HG03139 (cell line): Measurements from ENCODE around the gene SULT1A1.

Source experiments
- ATAC-seq: cut with Tn5 transposase; IDR thresholded peaks from one replicate; pipeline ENCODE4 v1.9.1; 2021; ENCODE audit not compliant: unreplicated experiment

SULT1A1 gene

GRCh38 chr16:28562199-28562598 lies 47.6 kb downstream of the SULT1A1 start:
- ATAC-seq: no peak

GRCh38 chr16:28561557-28562187 lies 48.2 kb downstream of the SULT1A1 start:
- ATAC-seq: no peak

GRCh38 chr16:28558456-28558855 lies 51.4 kb downstream of the SULT1A1 start:
- no peak for ATAC-seq

- no peak for ATAC-seq
Observed at GRCh38 chr16:28556914-28557320, 52.9 kb downstream of the SULT1A1 start.

GRCh38 chr16:28555561-28555960 lies 54.3 kb downstream of the SULT1A1 start:
- no peak for ATAC-seq
